HEK293 (cell line): Measurements from ENCODE around the gene ZNF319.
A peak's percentile ranks its signal among the peaks of the same experiment; 100 is the strongest.

Source experiments
- GLIS1 ChIP-seq: fragments of 450-650 bp; formaldehyde crosslinking; IDR thresholded peaks from 2 replicates; pipeline ENCODE4 v1.5.1; 2016; ENCODE audit warnings: missing biosample characterization, missing genetic modification characterization
- HOXD13 ChIP-seq: sonication (generic); formaldehyde crosslinking; IDR thresholded peaks from 2 replicates; pipeline ENCODE4 v1.8.0; 2022; ENCODE audit warnings: missing genetic modification reagents, borderline replicate concordance
- PRDM1 ChIP-seq: fragments of 450-650 bp; formaldehyde crosslinking; IDR thresholded peaks from 2 replicates; pipeline ENCODE4; 2016; ENCODE audit warnings: missing biosample characterization, missing genetic modification characterization
- SCRT2 ChIP-seq: fragments of 450-650 bp; formaldehyde crosslinking; IDR thresholded peaks from 2 replicates; pipeline ENCODE4 v1.5.1; 2016; ENCODE audit warnings: missing biosample characterization, missing genetic modification characterization
- ZBTB7A ChIP-seq: fragments of 450-650 bp; formaldehyde crosslinking; IDR thresholded peaks from 2 replicates; pipeline ENCODE4 v1.5.1; 2016; ENCODE audit warnings: low read depth, missing biosample characterization, missing genetic modification characterization
- ZNF133 ChIP-seq: fragments of 450-650 bp; formaldehyde crosslinking; IDR thresholded peaks from 2 replicates; pipeline ENCODE4 v1.5.1; 2016; ENCODE audit warnings: missing biosample characterization, missing genetic modification characterization
- ZNF146 ChIP-seq: fragments of 450-650 bp; formaldehyde crosslinking; IDR thresholded peaks from 2 replicates; pipeline ENCODE4 v1.5.1; 2016; ENCODE audit warnings: missing biosample characterization, missing genetic modification characterization
- ZNF433 ChIP-seq: fragments of 450-650 bp; formaldehyde crosslinking; IDR thresholded peaks from 2 replicates; pipeline ENCODE4 v1.5.1; 2016; ENCODE audit warnings: missing biosample characterization, missing genetic modification characterization, low read depth
- ZNF555 ChIP-seq: fragments of 450-650 bp; formaldehyde crosslinking; conservative IDR thresholded peaks from 2 replicates; pipeline ENCODE4 v1.5.1; 2017; ENCODE audit warnings: missing biosample characterization, mild to moderate bottlenecking, missing genetic modification characterization, inconsistent platforms
- ZNF600 ChIP-seq: fragments of 450-650 bp; formaldehyde crosslinking; IDR thresholded peaks from 2 replicates; pipeline ENCODE4 v1.5.1; 2016; ENCODE audit warnings: missing biosample characterization, missing genetic modification characterization
- ZNF624 ChIP-seq: fragments of 450-650 bp; formaldehyde crosslinking; IDR thresholded peaks from 2 replicates; pipeline ENCODE4 v1.5.1; 2017; ENCODE audit warnings: missing biosample characterization, missing genetic modification characterization
- ZNF629 ChIP-seq: fragments of 450-650 bp; formaldehyde crosslinking; IDR thresholded peaks from 2 replicates; pipeline ENCODE4 v1.5.1; 2017; ENCODE audit warnings: missing biosample characterization, missing genetic modification characterization
- ZNF664 ChIP-seq: fragments of 450-650 bp; formaldehyde crosslinking; IDR thresholded peaks from 2 replicates; pipeline ENCODE4 v1.5.1; 2016; ENCODE audit warnings: missing biosample characterization, missing genetic modification characterization
- ZNF791 ChIP-seq: fragments of 450-650 bp; formaldehyde crosslinking; IDR thresholded peaks from 2 replicates; pipeline ENCODE4 v1.5.1; 2016; ENCODE audit warnings: missing biosample characterization, missing genetic modification characterization
- TF ChIP-seq, protein P1 (sequence below): fragments of 450-650 bp; formaldehyde crosslinking; conservative IDR thresholded peaks from 2 replicates; pipeline ENCODE4 v1.5.1; 2016; ENCODE audit warnings: low read depth, missing biosample characterization, missing genetic modification characterization
- TF ChIP-seq, protein P2 (sequence below): fragments of 450-650 bp; formaldehyde crosslinking; IDR thresholded peaks from 2 replicates; pipeline ENCODE4 v1.5.1; 2016; ENCODE audit warnings: missing biosample characterization, missing genetic modification characterization, low read depth
- TF ChIP-seq, protein P3 (sequence below): fragments of 450-650 bp; formaldehyde crosslinking; IDR thresholded peaks from 2 replicates; pipeline ENCODE4 v1.5.1; 2016; ENCODE audit warnings: missing biosample characterization, missing genetic modification characterization, borderline replicate concordance
- TF ChIP-seq, protein P4 (sequence below): fragments of 450-650 bp; formaldehyde crosslinking; IDR thresholded peaks from 2 replicates; pipeline ENCODE4 v1.5.1; 2016; ENCODE audit warnings: missing biosample characterization, missing genetic modification characterization
- TF ChIP-seq, protein P5 (sequence below): fragments of 450-650 bp; formaldehyde crosslinking; IDR thresholded peaks from 2 replicates; pipeline ENCODE4 v1.5.1; 2016; ENCODE audit warnings: missing biosample characterization, missing genetic modification characterization

ZNF319 gene

DNA sequence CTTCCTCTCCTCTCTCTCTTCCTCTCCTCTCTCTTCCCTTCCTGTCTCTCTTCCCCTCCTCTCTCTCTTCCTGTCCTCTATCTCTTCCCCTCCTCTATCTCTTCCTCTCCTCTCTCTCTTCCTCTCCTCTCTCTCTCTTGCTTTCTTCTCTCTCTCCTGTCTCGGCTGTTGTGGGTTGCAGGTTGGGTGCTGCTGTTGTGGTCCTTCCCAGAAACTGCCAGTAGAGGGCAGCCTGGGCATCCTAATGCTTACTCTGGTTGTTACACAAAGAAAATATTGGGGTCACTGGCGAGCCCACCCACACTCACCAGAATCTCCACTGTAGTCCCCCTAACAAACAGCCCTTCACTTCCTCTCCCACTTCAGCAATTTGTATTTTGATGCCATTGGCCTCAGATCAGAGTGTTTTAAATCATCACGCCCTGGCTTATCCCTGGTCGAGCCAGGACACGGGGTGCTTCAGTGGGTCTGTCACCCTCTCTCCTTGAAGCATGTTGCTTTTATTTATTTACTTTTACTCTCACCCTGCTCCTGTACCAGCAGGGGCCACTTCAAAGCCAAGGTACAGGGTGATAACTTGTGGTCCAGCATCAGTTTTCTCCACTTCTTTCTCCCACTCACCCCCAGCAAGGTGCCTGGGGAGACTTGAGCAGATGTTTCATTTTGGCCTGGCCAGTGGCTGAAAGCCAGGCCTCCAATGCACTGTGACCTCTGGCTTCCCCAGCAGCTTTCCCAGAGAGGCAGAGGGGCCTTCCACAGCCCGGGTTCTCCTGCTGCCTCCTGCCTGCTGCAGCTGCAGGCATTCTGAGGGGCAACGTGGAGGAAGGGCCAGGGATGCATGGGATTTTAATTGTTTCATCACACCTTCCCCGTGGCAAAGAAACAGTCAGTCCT is 20.4 kb upstream of the ZNF319 start (continued):
- TF ChIP-seq ZNF133: no peak
- TF ChIP-seq PRDM1 (tag by site-specific recombination): peak; percentile 64
- no peak for TF ChIP-seq ZNF791 (tag by site-specific recombination)
- TF ChIP-seq GLIS1 (tag by site-specific recombination): 0 out of 2 replicates have a peak, but pooled peaks have one; percentile 32
- no peak for TF ChIP-seq ZNF664 (tag by site-specific recombination)
- TF ChIP-seq ZNF624: no peak
- no peak for TF ChIP-seq ZNF600 (tag by site-specific recombination)
- no peak for TF ChIP-seq ZNF433 (tag by site-specific recombination)
- no peak for TF ChIP-seq ZBTB7A (tag by site-specific recombination)
- TF ChIP-seq ZNF146: no peak
- TF ChIP-seq, protein P1, sequence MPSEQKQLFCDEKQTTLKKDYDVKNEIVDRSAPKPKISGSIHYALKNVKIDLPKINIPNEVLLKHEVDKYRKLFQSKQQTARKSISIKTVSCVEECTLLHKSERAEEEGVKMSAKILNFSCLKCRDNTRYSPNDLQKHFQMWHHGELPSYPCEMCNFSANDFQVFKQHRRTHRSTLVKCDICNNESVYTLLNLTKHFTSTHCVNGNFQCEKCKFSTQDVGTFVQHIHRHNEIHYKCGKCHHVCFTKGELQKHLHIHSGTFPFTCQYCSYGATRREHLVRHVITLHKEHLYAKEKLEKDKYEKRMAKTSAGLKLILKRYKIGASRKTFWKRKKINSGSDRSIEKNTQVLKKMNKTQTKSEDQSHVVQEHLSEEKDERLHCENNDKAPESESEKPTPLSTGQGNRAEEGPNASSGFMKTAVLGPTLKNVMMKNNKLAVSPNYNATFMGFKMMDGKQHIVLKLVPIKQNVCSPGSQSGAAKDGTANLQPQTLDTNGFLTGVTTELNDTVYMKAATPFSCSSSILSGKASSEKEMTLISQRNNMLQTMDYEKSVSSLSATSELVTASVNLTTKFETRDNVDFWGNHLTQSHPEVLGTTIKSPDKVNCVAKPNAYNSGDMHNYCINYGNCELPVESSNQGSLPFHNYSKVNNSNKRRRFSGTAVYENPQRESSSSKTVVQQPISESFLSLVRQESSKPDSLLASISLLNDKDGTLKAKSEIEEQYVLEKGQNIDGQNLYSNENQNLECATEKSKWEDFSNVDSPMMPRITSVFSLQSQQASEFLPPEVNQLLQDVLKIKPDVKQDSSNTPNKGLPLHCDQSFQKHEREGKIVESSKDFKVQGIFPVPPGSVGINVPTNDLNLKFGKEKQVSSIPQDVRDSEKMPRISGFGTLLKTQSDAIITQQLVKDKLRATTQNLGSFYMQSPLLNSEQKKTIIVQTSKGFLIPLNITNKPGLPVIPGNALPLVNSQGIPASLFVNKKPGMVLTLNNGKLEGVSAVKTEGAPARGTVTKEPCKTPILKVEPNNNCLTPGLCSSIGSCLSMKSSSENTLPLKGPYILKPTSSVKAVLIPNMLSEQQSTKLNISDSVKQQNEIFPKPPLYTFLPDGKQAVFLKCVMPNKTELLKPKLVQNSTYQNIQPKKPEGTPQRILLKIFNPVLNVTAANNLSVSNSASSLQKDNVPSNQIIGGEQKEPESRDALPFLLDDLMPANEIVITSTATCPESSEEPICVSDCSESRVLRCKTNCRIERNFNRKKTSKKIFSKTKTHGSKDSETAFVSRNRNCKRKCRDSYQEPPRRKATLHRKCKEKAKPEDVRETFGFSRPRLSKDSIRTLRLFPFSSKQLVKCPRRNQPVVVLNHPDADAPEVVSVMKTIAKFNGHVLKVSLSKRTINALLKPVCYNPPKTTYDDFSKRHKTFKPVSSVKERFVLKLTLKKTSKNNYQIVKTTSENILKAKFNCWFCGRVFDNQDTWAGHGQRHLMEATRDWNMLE (tag by site-specific recombination): no peak
- no peak for TF ChIP-seq ZNF629 (tag by site-specific recombination)
- TF ChIP-seq ZNF555 (tag by site-specific recombination): no peak
- TF ChIP-seq SCRT2 (tag by site-specific recombination): no peak
- no peak for TF ChIP-seq HOXD13
- TF ChIP-seq, protein P2, sequence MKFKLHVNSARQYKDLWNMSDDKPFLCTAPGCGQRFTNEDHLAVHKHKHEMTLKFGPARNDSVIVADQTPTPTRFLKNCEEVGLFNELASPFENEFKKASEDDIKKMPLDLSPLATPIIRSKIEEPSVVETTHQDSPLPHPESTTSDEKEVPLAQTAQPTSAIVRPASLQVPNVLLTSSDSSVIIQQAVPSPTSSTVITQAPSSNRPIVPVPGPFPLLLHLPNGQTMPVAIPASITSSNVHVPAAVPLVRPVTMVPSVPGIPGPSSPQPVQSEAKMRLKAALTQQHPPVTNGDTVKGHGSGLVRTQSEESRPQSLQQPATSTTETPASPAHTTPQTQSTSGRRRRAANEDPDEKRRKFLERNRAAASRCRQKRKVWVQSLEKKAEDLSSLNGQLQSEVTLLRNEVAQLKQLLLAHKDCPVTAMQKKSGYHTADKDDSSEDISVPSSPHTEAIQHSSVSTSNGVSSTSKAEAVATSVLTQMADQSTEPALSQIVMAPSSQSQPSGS: no peak
- TF ChIP-seq, protein P3, sequence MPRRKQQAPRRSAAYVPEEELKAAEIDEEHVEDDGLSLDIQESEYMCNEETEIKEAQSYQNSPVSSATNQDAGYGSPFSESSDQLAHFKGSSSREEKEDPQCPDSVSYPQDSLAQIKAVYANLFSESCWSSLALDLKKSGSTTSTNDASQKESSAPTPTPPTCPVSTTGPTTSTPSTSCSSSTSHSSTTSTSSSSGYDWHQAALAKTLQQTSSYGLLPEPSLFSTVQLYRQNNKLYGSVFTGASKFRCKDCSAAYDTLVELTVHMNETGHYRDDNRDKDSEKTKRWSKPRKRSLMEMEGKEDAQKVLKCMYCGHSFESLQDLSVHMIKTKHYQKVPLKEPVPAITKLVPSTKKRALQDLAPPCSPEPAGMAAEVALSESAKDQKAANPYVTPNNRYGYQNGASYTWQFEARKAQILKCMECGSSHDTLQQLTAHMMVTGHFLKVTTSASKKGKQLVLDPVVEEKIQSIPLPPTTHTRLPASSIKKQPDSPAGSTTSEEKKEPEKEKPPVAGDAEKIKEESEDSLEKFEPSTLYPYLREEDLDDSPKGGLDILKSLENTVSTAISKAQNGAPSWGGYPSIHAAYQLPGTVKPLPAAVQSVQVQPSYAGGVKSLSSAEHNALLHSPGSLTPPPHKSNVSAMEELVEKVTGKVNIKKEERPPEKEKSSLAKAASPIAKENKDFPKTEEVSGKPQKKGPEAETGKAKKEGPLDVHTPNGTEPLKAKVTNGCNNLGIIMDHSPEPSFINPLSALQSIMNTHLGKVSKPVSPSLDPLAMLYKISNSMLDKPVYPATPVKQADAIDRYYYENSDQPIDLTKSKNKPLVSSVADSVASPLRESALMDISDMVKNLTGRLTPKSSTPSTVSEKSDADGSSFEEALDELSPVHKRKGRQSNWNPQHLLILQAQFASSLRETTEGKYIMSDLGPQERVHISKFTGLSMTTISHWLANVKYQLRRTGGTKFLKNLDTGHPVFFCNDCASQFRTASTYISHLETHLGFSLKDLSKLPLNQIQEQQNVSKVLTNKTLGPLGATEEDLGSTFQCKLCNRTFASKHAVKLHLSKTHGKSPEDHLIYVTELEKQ (tag by site-specific recombination): no peak
- TF ChIP-seq, protein P4, sequence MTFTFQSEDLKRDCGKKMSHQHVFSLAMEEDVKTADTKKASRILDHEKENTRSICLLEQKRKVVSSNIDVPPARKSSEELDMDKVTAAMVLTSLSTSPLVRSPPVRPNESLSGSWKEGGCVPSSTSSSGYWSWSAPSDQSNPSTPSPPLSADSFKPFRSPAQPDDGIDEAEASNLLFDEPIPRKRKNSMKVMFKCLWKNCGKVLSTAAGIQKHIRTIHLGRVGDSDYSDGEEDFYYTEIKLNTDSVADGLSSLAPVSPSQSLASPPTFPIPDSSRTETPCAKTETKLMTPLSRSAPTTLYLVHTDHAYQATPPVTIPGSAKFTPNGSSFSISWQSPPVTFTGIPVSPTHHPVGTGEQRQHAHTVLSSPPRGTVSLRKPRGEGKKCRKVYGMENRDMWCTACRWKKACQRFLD (tag by site-specific recombination): no peak
- TF ChIP-seq, protein P5, sequence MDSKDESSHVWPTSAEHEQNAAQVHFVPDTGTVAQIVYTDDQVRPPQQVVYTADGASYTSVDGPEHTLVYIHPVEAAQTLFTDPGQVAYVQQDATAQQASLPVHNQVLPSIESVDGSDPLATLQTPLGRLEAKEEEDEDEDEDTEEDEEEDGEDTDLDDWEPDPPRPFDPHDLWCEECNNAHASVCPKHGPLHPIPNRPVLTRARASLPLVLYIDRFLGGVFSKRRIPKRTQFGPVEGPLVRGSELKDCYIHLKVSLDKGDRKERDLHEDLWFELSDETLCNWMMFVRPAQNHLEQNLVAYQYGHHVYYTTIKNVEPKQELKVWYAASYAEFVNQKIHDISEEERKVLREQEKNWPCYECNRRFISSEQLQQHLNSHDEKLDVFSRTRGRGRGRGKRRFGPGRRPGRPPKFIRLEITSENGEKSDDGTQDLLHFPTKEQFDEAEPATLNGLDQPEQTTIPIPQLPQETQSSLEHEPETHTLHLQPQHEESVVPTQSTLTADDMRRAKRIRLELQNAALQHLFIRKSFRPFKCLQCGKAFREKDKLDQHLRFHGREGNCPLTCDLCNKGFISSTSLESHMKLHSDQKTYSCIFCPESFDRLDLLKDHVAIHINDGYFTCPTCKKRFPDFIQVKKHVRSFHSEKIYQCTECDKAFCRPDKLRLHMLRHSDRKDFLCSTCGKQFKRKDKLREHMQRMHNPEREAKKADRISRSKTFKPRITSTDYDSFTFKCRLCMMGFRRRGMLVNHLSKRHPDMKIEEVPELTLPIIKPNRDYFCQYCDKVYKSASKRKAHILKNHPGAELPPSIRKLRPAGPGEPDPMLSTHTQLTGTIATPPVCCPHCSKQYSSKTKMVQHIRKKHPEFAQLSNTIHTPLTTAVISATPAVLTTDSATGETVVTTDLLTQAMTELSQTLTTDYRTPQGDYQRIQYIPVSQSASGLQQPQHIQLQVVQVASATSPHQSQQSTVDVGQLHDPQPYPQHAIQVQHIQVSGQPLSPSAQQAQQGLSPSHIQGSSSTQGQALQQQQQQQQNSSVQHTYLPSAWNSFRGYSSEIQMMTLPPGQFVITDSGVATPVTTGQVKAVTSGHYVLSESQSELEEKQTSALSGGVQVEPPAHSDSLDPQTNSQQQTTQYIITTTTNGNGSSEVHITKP: no peak
- TF ChIP-seq, all 188 proteins: peak for 9
